ENCODE results near the gene PDE1C.

GRCh38 chr7:31878875-31879274 is 191.3 kb downstream of the PDE1C start:
- TF ChIP-seq, protein P1, sequence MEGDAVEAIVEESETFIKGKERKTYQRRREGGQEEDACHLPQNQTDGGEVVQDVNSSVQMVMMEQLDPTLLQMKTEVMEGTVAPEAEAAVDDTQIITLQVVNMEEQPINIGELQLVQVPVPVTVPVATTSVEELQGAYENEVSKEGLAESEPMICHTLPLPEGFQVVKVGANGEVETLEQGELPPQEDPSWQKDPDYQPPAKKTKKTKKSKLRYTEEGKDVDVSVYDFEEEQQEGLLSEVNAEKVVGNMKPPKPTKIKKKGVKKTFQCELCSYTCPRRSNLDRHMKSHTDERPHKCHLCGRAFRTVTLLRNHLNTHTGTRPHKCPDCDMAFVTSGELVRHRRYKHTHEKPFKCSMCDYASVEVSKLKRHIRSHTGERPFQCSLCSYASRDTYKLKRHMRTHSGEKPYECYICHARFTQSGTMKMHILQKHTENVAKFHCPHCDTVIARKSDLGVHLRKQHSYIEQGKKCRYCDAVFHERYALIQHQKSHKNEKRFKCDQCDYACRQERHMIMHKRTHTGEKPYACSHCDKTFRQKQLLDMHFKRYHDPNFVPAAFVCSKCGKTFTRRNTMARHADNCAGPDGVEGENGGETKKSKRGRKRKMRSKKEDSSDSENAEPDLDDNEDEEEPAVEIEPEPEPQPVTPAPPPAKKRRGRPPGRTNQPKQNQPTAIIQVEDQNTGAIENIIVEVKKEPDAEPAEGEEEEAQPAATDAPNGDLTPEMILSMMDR (conservative IDR thresholded peaks at IDR 0.05; ENCODE audit: low read length) = no peak
- no peak for TF ChIP-seq EZH2phosphoT487 (IDR thresholded peaks at IDR 0.05; ENCODE audit: borderline replicate concordance, low read depth, low read length)
